ENCODE measurements around the gene FRS3. TPM values are rescaled to one million over a fixed set of nuclear protein-coding genes. Genes with fewer than 3 reads are reported as not detected.
A peak's percentile ranks its signal among the peaks of the same experiment; 100 is the strongest.
"Not testable (repeated sequence)": the region's sequence is repeated elsewhere in the genome, so short reads cannot be mapped to it uniquely, and the experiment has no call there.

FRS3 gene
- total RNA-seq, 2 experiments from 2014 or later: 4.6 TPM

DNA sequence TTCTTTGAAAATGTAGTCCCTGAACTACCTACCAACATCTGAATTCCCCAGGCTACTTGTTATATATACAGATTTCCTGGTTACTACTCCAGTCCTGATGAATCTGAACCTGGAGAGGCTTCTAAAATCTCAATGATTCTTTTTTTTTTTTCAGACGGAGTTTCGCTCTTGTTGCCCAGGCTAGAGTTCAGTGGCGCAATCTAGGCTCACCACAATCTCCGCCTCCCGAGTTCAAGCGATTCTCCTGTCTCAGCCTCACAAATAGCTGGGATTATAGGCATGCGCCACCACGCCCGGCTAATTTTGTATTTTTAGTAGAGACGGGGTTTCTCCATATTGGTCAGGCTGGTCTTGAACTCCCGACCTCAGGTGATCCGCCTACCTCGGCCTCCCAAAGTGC, 32.2 kb upstream of the FRS3 start:
- H3K27ac Mint-ChIP-seq; H3K36me3 Mint-ChIP-seq (ENCODE audit: low read depth); H3K27me3 Mint-ChIP-seq; H3K4me1 Mint-ChIP-seq; DNase-seq; H3K4me3 Mint-ChIP-seq; H3K9me3 Mint-ChIP-seq; POLR2A ChIA-PET: not testable (repeated sequence)
- CTCF ChIA-PET: interaction anchor here (0.9 kb wide), 1 partner anchor 124 kb away, joined by 3 read pairs; no protein-coding TSS in a partner anchor

DNA sequence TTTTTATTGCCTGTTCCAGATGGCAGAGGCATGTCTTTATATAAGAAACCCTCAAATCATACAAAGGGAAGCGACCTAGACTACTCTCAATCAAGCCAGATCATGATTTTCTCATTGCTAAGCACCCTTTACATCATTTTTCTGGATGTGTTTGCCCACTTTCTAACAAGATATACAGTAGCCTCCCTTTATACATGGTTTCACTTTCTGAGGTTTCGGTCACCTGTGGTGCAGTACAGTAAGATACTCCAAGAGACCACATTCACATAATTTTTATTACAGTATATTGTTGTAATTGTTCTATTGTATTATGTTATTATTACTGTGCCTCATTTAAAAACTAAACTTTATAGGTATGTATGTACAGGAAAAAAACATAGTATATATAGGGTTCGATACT, 31.4 kb upstream of the FRS3 start:
- Mint-ChIP-seq H3K36me3 (ENCODE audit: low read depth) (no peaks in the 10 kb centered on the region), H3K4me1 (peaks cover 2% of the 10 kb centered on the region), H3K27ac (no peak overlapping the region), H3K4me3 (no peak overlapping the region), H3K9me3 (no peaks in the 10 kb centered on the region), H3K27me3 (no peaks in the 10 kb centered on the region)
- POLR2A ChIA-PET: no interaction called here
- CTCF ChIA-PET: no interaction called here
- no peak for DNase-seq

DNA sequence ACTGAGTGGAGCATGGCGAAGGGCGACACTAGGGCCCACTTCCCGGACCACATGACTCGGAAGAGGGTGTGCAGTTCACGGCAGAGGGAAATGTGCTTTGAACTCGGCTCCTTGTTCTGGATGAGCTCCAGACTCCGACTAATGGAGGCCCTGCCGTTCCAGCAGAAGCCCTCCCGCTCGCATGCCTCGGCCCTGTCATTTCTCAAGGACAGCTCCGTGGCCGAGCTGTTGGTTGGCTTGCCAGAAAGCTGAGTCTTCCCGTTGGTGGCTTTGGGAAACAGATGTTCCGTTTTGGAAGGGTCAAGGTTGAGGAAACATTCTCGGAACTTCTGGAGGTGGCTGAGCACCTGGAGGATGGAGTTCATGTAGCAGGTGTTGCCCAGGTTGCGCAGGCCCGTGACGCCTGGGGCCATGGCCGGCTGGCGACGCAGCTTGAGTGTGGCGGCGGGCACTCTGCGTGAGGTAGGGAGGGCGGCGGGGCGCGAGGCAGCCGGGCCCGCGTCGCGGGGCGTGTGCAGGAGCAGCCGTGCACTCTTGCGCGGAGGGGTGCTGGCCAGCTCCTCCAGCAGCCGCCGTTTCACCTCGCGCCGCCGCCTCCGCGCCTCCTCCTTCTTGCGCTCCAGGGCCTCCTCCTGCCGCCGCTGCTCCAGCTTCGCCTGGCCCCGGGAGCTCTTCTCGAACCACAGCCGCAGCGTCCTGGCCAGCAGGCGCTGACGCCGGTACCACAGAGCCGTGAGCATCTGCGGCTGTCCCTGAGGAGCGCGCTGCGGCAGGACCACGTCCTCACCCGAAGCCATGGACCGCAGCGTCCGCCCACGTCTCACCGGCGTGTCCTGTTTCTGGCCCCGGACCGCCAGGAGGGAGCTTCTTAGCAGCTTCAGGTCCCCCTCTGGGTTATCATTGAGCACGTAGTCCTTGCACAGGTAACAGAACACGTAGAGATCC, 26.4 kb upstream of the FRS3 start:
- no peaks in the 10 kb centered on the region for H3K4me1 Mint-ChIP-seq
- POLR2A ChIA-PET: no interaction called here

GRCh38 chr6:41801380-41801779, 21.7 kb upstream of the FRS3 start:
- no peaks in the 10 kb centered on the region for H3K27me3 Mint-ChIP-seq
- H3K36me3 Mint-ChIP-seq (ENCODE audit: low read depth): no peaks in the 10 kb centered on the region
- DNase-seq: no peak
- H3K27ac Mint-ChIP-seq: no peak overlapping the region
- POLR2A ChIA-PET: no interaction called here
- H3K9me3 Mint-ChIP-seq: no peaks in the 10 kb centered on the region
- CTCF ChIA-PET: interaction anchor here (1.3 to 1.7 kb wide), 3 partner anchors 14 to 243 kb away, joined by 3 to 12 read pairs (median 9); partner anchors contain the start of genes MED20 and TOMM6
- H3K4me3 Mint-ChIP-seq: no peak overlapping the region
- peaks cover 2% of the 10 kb centered on the region for H3K4me1 Mint-ChIP-seq

More for the DNA sequence above, 26.4 kb upstream of the FRS3 start:
- CTCF ChIA-PET: interaction anchor here (0.7 to 1.7 kb wide), 3 partner anchors 9 to 18 kb away, joined by 3 to 5 read pairs (median 4); partner anchors contain the start of gene TOMM6
- Mint-ChIP-seq H3K27me3 (no peaks in the 10 kb centered on the region), H3K9me3 (no peaks in the 10 kb centered on the region), H3K36me3 (ENCODE audit: low read depth) (no peaks in the 10 kb centered on the region), H3K4me3 (no peak overlapping the region), H3K27ac (no peak overlapping the region)
- DNase-seq: no peak

GRCh38 chr6:41799559-41799911, 19.8 kb upstream of the FRS3 start:
- H3K27me3 Mint-ChIP-seq: no peaks in the 10 kb centered on the region
- peaks cover 3% of the 10 kb centered on the region for H3K4me1 Mint-ChIP-seq
- H3K4me3 Mint-ChIP-seq: no peak overlapping the region
- POLR2A ChIA-PET: no interaction called here
- no peaks in the 10 kb centered on the region for H3K36me3 Mint-ChIP-seq (ENCODE audit: low read depth)
- no peak overlapping the region for H3K27ac Mint-ChIP-seq
- no peaks in the 10 kb centered on the region for H3K9me3 Mint-ChIP-seq
- CTCF ChIA-PET: interaction anchor here (1.5 to 3.9 kb wide), 3 partner anchors 13 to 244 kb away, joined by 4 to 28 read pairs (median 4); partner anchors contain the start of gene TOMM6
- DNase-seq: no peak

GRCh38 chr6:41798901-41799558, 19.3 kb upstream of the FRS3 start:
- ChIA-PET POLR2A (interaction anchor here (0.5 kb wide), 1 partner anchor 1707 kb away, joined by 3 read pairs; no protein-coding TSS in a partner anchor), CTCF (interaction anchor here (1.9 to 3.9 kb wide), 2 partner anchors 12 to 244 kb away, joined by 4 to 28 read pairs; partner anchors contain the start of gene TOMM6)
- Mint-ChIP-seq H3K4me1 (peaks cover 3% of the 10 kb centered on the region), H3K27ac (no peak overlapping the region), H3K4me3 (no peak overlapping the region), H3K36me3 (ENCODE audit: low read depth) (no peaks in the 10 kb centered on the region), H3K27me3 (no peaks in the 10 kb centered on the region), H3K9me3 (no peaks in the 10 kb centered on the region)
- no peak for DNase-seq

GRCh38 chr6:41796474-41796873, 16.8 kb upstream of the FRS3 start:
- no peak for DNase-seq
- peaks cover 9% of the 10 kb centered on the region for H3K36me3 Mint-ChIP-seq (ENCODE audit: low read depth)
- ChIA-PET POLR2A (no interaction called here), CTCF (interaction anchor here (1.6 to 3.9 kb wide), 3 partner anchors 9 to 248 kb away, joined by 4 to 28 read pairs (median 5); partner anchors contain the start of gene TOMM6)
- no peak overlapping the region for H3K27ac Mint-ChIP-seq
- H3K27me3 Mint-ChIP-seq: no peaks in the 10 kb centered on the region
- no peak overlapping the region for H3K4me3 Mint-ChIP-seq
- no peaks in the 10 kb centered on the region for H3K9me3 Mint-ChIP-seq
- H3K4me1 Mint-ChIP-seq: peaks cover 3% of the 10 kb centered on the region

DNA sequence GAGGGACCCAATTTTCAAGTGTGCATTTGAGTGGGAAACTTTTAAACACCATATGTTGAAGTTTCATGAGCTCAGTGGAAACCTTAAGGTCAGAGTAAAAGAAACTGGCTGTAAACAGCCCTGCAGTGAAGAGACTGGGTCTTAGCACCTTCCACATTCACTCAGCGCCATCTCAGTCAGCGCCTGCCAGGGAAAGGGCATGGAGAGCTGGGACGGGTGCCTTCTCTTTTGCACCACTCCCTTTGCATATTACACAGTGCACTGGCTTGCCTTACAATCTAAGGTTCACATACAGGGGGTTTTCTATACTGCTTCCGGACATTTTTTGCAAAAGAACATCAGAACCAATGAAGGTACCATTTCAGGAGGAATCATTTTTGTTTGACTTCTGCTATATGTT, 12.3 kb upstream of the FRS3 start:
- no peaks in the 10 kb centered on the region for H3K9me3 Mint-ChIP-seq
- no peak for DNase-seq
- CTCF ChIA-PET: interaction anchor here (0.9 to 1.5 kb wide), 3 partner anchors 8 to 55 kb away, joined by 3 read pairs; no protein-coding TSS in a partner anchor

DNA sequence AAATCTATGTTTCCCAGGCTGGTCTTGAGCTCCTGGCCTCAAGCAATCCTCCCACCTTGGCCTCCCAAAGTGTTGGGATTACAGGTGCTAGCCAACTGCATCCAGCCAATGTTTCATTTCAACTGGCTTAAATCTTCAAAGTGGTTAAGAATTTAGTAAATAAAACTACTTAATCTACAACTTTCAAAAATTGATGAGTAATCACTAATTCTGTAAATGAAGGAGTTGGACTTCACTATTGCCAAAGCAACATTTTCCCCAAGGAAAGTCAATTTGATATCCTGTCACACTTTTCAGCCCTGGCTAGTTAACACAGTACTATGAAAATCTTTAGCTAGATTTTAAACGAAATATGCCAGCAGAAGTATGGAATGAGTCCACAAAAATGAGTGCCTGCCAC, 11.6 kb upstream of the FRS3 start:
- H3K27ac Mint-ChIP-seq: no peak overlapping the region
- H3K4me3 Mint-ChIP-seq: no peak overlapping the region
- POLR2A ChIA-PET: no interaction called here
- peaks cover 31% of the 10 kb centered on the region for H3K36me3 Mint-ChIP-seq (ENCODE audit: low read depth)
- H3K4me1 Mint-ChIP-seq: peaks cover 10% of the 10 kb centered on the region
- CTCF ChIA-PET: interaction anchor here (0.9 to 1.5 kb wide), 4 partner anchors 9 to 130 kb away, joined by 3 read pairs; partner anchors contain the start of genes BYSL and MED20
- no peaks in the 10 kb centered on the region for H3K27me3 Mint-ChIP-seq
- no peak for DNase-seq
- H3K9me3 Mint-ChIP-seq: no peaks in the 10 kb centered on the region

More for the DNA sequence above, 12.3 kb upstream of the FRS3 start:
- Mint-ChIP-seq H3K4me1 (peaks cover 13% of the 10 kb centered on the region), H3K36me3 (ENCODE audit: low read depth) (peaks cover 31% of the 10 kb centered on the region), H3K4me3 (no peak overlapping the region), H3K27me3 (no peaks in the 10 kb centered on the region), H3K27ac (peak overlapping the region; percentile 58)
- POLR2A ChIA-PET: no interaction called here

DNA sequence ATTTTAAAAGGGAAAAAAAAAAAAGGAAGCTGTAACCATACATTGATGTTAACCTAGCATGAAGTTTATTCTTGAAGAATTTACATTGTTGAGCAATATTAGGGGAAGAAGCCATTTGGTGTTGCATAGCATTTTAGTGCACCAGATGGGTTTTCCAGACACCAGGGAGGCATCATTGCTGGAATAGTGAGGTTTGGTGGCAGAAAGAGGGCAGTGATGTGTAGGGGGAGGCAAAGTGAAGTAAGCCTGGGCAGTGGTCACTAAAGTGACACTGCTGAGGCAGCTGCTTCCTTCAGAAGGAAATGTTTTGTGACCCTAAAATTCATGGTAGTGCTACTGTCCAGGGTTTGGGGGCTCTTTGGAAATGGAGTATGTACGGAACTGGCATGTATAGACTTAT, 10.3 kb upstream of the FRS3 start:
- no peaks in the 10 kb centered on the region for H3K9me3 Mint-ChIP-seq
- H3K4me3 Mint-ChIP-seq: no peak overlapping the region
- POLR2A ChIA-PET: no interaction called here
- peaks cover under 1% of the 10 kb centered on the region for H3K27me3 Mint-ChIP-seq
- no peak overlapping the region for H3K27ac Mint-ChIP-seq
- no peak for DNase-seq
- peaks cover 31% of the 10 kb centered on the region for H3K36me3 Mint-ChIP-seq (ENCODE audit: low read depth)
- H3K4me1 Mint-ChIP-seq: peaks cover 10% of the 10 kb centered on the region
- CTCF ChIA-PET: interaction anchor here (4.5 to 7.7 kb wide), 2 partner anchors 132 to 257 kb away, joined by 34 to 192 read pairs; partner anchors contain the start of genes BYSL, MED20 and TAF8

- Mint-ChIP-seq H3K36me3 (ENCODE audit: low read depth) (peaks cover 31% of the 10 kb centered on the region), H3K27me3 (peaks cover 1% of the 10 kb centered on the region), H3K9me3 (no peaks in the 10 kb centered on the region), H3K4me1 (peaks cover 10% of the 10 kb centered on the region), H3K27ac (peak overlapping the region; percentile 48), H3K4me3 (peak overlapping the region; percentile 97)
- POLR2A ChIA-PET: no interaction called here
- DNase-seq: no peak
- CTCF ChIA-PET: interaction anchor here (4.5 to 7.7 kb wide), 2 partner anchors 133 to 258 kb away, joined by 34 to 192 read pairs; partner anchors contain the start of genes BYSL, MED20 and TAF8
Observed at GRCh38 chr6:41789390-41789724, 9.7 kb upstream of the FRS3 start.

GRCh38 chr6:41787219-41787917, 7.7 kb upstream of the FRS3 start, which contains the start of gene TOMM6:
TOMM6 (plus strand) TSS chr6:41787694; CDS start chr6:41787698, 4 bp downstream.
- Mint-ChIP-seq H3K9me3 (no peaks in the 10 kb centered on the region), H3K27me3 (peaks cover 1% of the 10 kb centered on the region), H3K4me3 (peak within 1 kb of the TSS; percentile 97), H3K36me3 (ENCODE audit: low read depth) (peaks cover 29% of the 10 kb centered on the region), H3K27ac (peak within 1 kb of the TSS; percentile 98), H3K4me1 (peaks cover 10% of the 10 kb centered on the region)
- DNase-seq: peak; percentile 95
- ChIA-PET CTCF (interaction anchor here (0.6 to 7.7 kb wide), 59 partner anchors 8 to 770 kb away, joined by 3 to 192 read pairs (median 4); partner anchors contain the start of genes BYSL, MED20, TAF8 and USP49), POLR2A (interaction anchor here (1.0 kb wide), 1 partner anchor 259 kb away, joined by 3 read pairs; no protein-coding TSS in a partner anchor)
